HepG2 (cell line): Measurements from ENCODE around the gene UMPS. TPM values are rescaled to one million over a fixed set of nuclear protein-coding genes. Genes with fewer than 3 reads are reported as not detected.

Experiments used
- CBX5 ChIP-seq: sonication (generic); formaldehyde crosslinking; IDR thresholded peaks from 2 replicates; pipeline ENCODE4 v1.4.0; 2020; ENCODE audit warnings: missing genetic modification reagents, borderline replicate concordance
- GATA4 ChIP-seq: sonication (generic); IDR thresholded peaks from 2 replicates; pipeline ENCODE4 v1.6.1; 2016; ENCODE audit warnings: antibody characterized with exemption, low read depth, borderline replicate concordance
- GLMP ChIP-seq: sonication (generic); formaldehyde crosslinking; IDR thresholded peaks from 2 replicates; pipeline ENCODE4 v1.9.0; 2021; ENCODE audit warnings: missing genetic modification reagents, mild to moderate bottlenecking, borderline replicate concordance
- KIAA2018 ChIP-seq: sonication (generic); formaldehyde crosslinking; IDR thresholded peaks from 2 replicates; pipeline ENCODE4 v1.5.0; 2020; ENCODE audit warnings: mild to moderate bottlenecking, missing genetic modification reagents, borderline replicate concordance
- MBD4 ChIP-seq: IDR thresholded peaks from 2 replicates; pipeline ENCODE4 v1.6.1; 2012; ENCODE audit warnings: low read length, inconsistent platforms, borderline replicate concordance
- MZF1 ChIP-seq: sonication (generic); formaldehyde crosslinking; IDR thresholded peaks from 2 replicates; pipeline ENCODE4 v1.8.1; 2023; ENCODE audit warnings: mild to moderate bottlenecking, missing genetic modification reagents, borderline replicate concordance
- NPAS2 ChIP-seq: sonication (generic); formaldehyde crosslinking; IDR thresholded peaks from 2 replicates; pipeline ENCODE4 v1.8.0; 2022; ENCODE audit warnings: mild to moderate bottlenecking, missing genetic modification reagents, borderline replicate concordance
- U2AF2 ChIP-seq: fragments of 200-400 bp; formaldehyde crosslinking; IDR thresholded peaks from 2 replicates; pipeline ENCODE4 v1.6.1; 2017; ENCODE audit warnings: low read depth, mild to moderate bottlenecking, low read length
- ZBTB37 ChIP-seq: sonication (generic); formaldehyde crosslinking; IDR thresholded peaks from 2 replicates; pipeline ENCODE4 v1.4.0; 2020; ENCODE audit warnings: mild to moderate bottlenecking, missing genetic modification reagents
- ZMYM4 ChIP-seq: sonication (generic); formaldehyde crosslinking; IDR thresholded peaks from 2 replicates; pipeline ENCODE4 v1.8.1; 2023; ENCODE audit warnings: mild to moderate bottlenecking, missing genetic modification reagents
- ZNF12 ChIP-seq: sonication (generic); formaldehyde crosslinking; IDR thresholded peaks from 2 replicates; pipeline ENCODE4 v1.5.0; 2020; ENCODE audit warnings: missing genetic modification reagents
- ZNF343 ChIP-seq: sonication (generic); formaldehyde crosslinking; IDR thresholded peaks from 2 replicates; pipeline ENCODE4 v1.4.0; 2020; ENCODE audit warnings: mild to moderate bottlenecking, missing genetic modification reagents
- ZNF431 ChIP-seq: sonication (generic); formaldehyde crosslinking; IDR thresholded peaks from 2 replicates; pipeline ENCODE4 v1.9.0; 2022; ENCODE audit warnings: missing genetic modification reagents, low read depth, mild to moderate bottlenecking, borderline replicate concordance
- ZNF496 ChIP-seq: sonication (generic); formaldehyde crosslinking; IDR thresholded peaks from 2 replicates; pipeline ENCODE4 v1.8.1; 2023; ENCODE audit warnings: mild to moderate bottlenecking, moderate library complexity, missing genetic modification reagents; ENCODE audit not compliant: insufficient replicate concordance
- ZNF574 ChIP-seq: sonication (generic); formaldehyde crosslinking; IDR thresholded peaks from 2 replicates; pipeline ENCODE4 v1.4.0; 2020; ENCODE audit warnings: missing genetic modification reagents
- polyA plus RNA-seq, 8 experiments: library from polyadenylated mRNA; depleted of rRNA in 3 of 8; stranded (reverse) in 7 of 8; unstranded in 1 of 8; fragments of >200 nt; fragmentation: Illumina TruSeq in 4 of 8; extraction: Trizol in 4 of 8; gene quantifications; 2 replicates each; pipeline versions ENCODE4 v1.2.1 to v1.2.3, GENCODE V29; 2011 to 2016; ENCODE audit warnings: low read depth in 4 of 8, missing spikeins in 1 of 8, mixed read lengths in 1 of 8; ENCODE audit not compliant: insufficient read depth in 1 of 8
- total RNA-seq, 5 experiments: library from RNA; depleted of rRNA; stranded (reverse); fragments of >200 nt; fragmentation: Illumina TruSeq; extraction: Trizol; gene quantifications; 2 replicates each; pipeline ENCODE4 v1.2.3, GENCODE V29; 2016; ENCODE audit warnings: low read depth in 1 of 5

Gene UMPS
- total and polyA plus RNA-seq, 2 of the 13 experiments (the other 11 are each of a cell fraction or from before 2014, with no cell fraction given) = 52.7 to 74.2 TPM

GRCh38 chr3:124780761-124781475, 50.7 kb downstream of the UMPS start (continued):
- TF ChIP-seq GATA4 (no peak), GLMP (CRISPR knock-in tag) (no peak), ZNF496 (no peak), ZNF12 (CRISPR knock-in tag) (no peak), ZNF574 (CRISPR knock-in tag) (no peak), KIAA2018 (CRISPR knock-in tag) (no peak), ZBTB37 (CRISPR knock-in tag) (no peak), MBD4 (no peak), MZF1 (CRISPR knock-in tag) (no peak), CBX5 (CRISPR knock-in tag) (no peak), ZNF431 (CRISPR knock-in tag) (no peak), U2AF2 (no peak), ZNF343 (CRISPR knock-in tag) (no peak), ZMYM4 (no peak), NPAS2 (CRISPR knock-in tag) (no peak)
